SK-N-SH (cell line): Measurements from ENCODE around the gene FRAT2. TPM values are rescaled to one million over a fixed set of nuclear protein-coding genes. Genes with fewer than 3 reads are reported as not detected.

Source experiments
- CTCF ChIA-PET: fragments of 300-600, 350-600 bp; formaldehyde crosslinking; extraction: SDS; loops from one replicate; lab custom pipeline; 2021; lab: Yijun Ruan, JAX
- POLR2A ChIA-PET: fragments of 350-600 bp; sonication (Branson Sonifier 250); formaldehyde crosslinking; extraction: SDS; loops from one replicate; lab custom pipeline; 2020; ENCODE audit warnings: antibody characterized with exemption, inconsistent platforms; lab: Yijun Ruan, JAX
- DNase-seq: peaks from one replicate; pipeline ENCODE4 v3.0.0; 2012
- H2AFZ ChIP-seq: fragments of 200-600 bp; sonication (generic); 2 replicates; pipeline ENCODE4 v1.8.1; 2016; ENCODE audit warnings: antibody characterized with exemption, mild to moderate bottlenecking, low read depth
- H3F3A ChIP-seq: fragments of 200-600 bp; sonication (generic); replicated peaks from 2 replicates; pipeline ENCODE3; 2016; ENCODE audit warnings: antibody characterized with exemption, mild to moderate bottlenecking; ENCODE audit not compliant: insufficient read depth
- H3K27ac ChIP-seq, 2 experiments: fragments of 200-500 bp in 1 of 2; fragments of 200-600 bp in 1 of 2; sonication (Bioruptor generic) in 1 of 2; sonication (generic), shearing (Covaris generic) in 1 of 2; 2 replicates each; pipeline versions ENCODE4 v1.5.1 to v1.6.1; 2014 to 2016; ENCODE audit warnings: low read depth in 2 of 2, inconsistent platforms in 1 of 2, low read length in 1 of 2, mild to moderate bottlenecking in 1 of 2, mixed read lengths in 1 of 2
- H3K27me3 ChIP-seq: fragments of 200-600 bp; sonication (generic), shearing (Covaris generic); 2 replicates; pipeline ENCODE4 v1.6.1; 2016; ENCODE audit warnings: mixed run types; ENCODE audit not compliant: insufficient read depth
- H3K36me3 ChIP-seq, 2 experiments: fragments of 200-500 bp in 1 of 2; fragments of 200-600 bp in 1 of 2; sonication (Bioruptor generic) in 1 of 2; sonication (generic) in 1 of 2; replicated peaks in 1 of 2; 2 replicates each; pipeline versions ENCODE3 to v1.5.1; 2014 to 2016; ENCODE audit warnings: low read length in 1 of 2, mild to moderate bottlenecking in 1 of 2; ENCODE audit not compliant: insufficient read depth in 2 of 2, control insufficient read depth in 1 of 2
- H3K4me1 ChIP-seq, 2 experiments: fragments of 200-500 bp in 1 of 2; fragments of 200-600 bp in 1 of 2; sonication (Bioruptor generic) in 1 of 2; sonication (generic), shearing (Covaris generic) in 1 of 2; 2 replicates each; pipeline versions ENCODE4 v1.5.1 to v1.6.1; 2014 to 2016; ENCODE audit warnings: low read depth in 1 of 2, low read length in 1 of 2, mixed run types in 1 of 2; ENCODE audit not compliant: insufficient read depth in 2 of 2, control insufficient read depth in 1 of 2
- H3K4me2 ChIP-seq: fragments of 200-600 bp; sonication (generic), shearing (Covaris generic); 2 replicates; pipeline ENCODE4 v1.6.1; 2017; ENCODE audit warnings: mixed run types
- H3K4me3 ChIP-seq, 2 experiments: fragments of 200-500 bp in 1 of 2; fragments of 200-600 bp in 1 of 2; sonication (Bioruptor generic) in 1 of 2; sonication (generic), shearing (Covaris generic) in 1 of 2; 2 replicates each; pipeline versions ENCODE4 v1.5.1 to v1.8.1; 2014 to 2016; ENCODE audit warnings: low read depth in 2 of 2, inconsistent platforms in 1 of 2, low read length in 1 of 2, mild to moderate bottlenecking in 1 of 2, mixed read lengths in 1 of 2, moderate library complexity in 1 of 2
- H3K79me2 ChIP-seq: fragments of 200-600 bp; sonication (generic); 2 replicates; pipeline ENCODE4 v1.8.1; 2017; ENCODE audit warnings: mild to moderate bottlenecking; ENCODE audit not compliant: insufficient read depth
- H3K9ac ChIP-seq: fragments of 200-600 bp; sonication (generic); 2 replicates; pipeline ENCODE4 v1.6.1; 2017; ENCODE audit warnings: mixed run types
- H3K9me2 ChIP-seq: fragments of 200-600 bp; sonication (generic); 2 replicates; pipeline ENCODE4 v1.6.1; 2017; ENCODE audit warnings: mixed run types
- H3K9me3 ChIP-seq: fragments of 200-600 bp; sonication (generic); 2 replicates; pipeline ENCODE4 v1.6.1; 2017; ENCODE audit warnings: mixed run types, mild to moderate bottlenecking, moderate library complexity
- H4K20me1 ChIP-seq: fragments of 200-600 bp; sonication (generic); 2 replicates; pipeline ENCODE4 v1.6.1; 2017; ENCODE audit warnings: mild to moderate bottlenecking, mixed run types; ENCODE audit not compliant: insufficient read depth
- FOXM1 ChIP-seq: IDR thresholded peaks from 2 replicates; pipeline ENCODE4 v1.4.0; 2012; ENCODE audit warnings: low read depth, mild to moderate bottlenecking
- MEF2A ChIP-seq: IDR thresholded peaks from 2 replicates; pipeline ENCODE4 v1.4.0; 2012; ENCODE audit warnings: low read depth, borderline replicate concordance
- MXI1 ChIP-seq: IDR thresholded peaks from 2 replicates; pipeline ENCODE4 v1.6.1; 2012; ENCODE audit warnings: mild to moderate bottlenecking, low read depth, low read length, improper control_type of control experiment
- NFIC ChIP-seq: IDR thresholded peaks from 2 replicates; pipeline ENCODE4 v1.4.0; 2012; ENCODE audit warnings: borderline replicate concordance
- PBX3 ChIP-seq: IDR thresholded peaks from 2 replicates; pipeline ENCODE4; 2012
- RCOR1 ChIP-seq: fragments of 150-350 bp; IDR thresholded peaks from 2 replicates; pipeline ENCODE4 v1.6.1; 2017; ENCODE audit warnings: antibody characterized with exemption, low read length
- RXRA ChIP-seq: IDR thresholded peaks from 2 replicates; pipeline ENCODE4 v1.4.0; 2012; ENCODE audit warnings: low read depth, mild to moderate bottlenecking, borderline replicate concordance
- TAF1 ChIP-seq: IDR thresholded peaks from 2 replicates; pipeline ENCODE4 v1.6.1; 2012; ENCODE audit warnings: low read depth, mild to moderate bottlenecking, low read length, moderate library complexity, borderline replicate concordance
- USF2 ChIP-seq: fragments of 150-350 bp; IDR thresholded peaks from 2 replicates; pipeline ENCODE4 v1.6.1; 2017; ENCODE audit warnings: antibody characterized with exemption, low read length, low read depth, borderline replicate concordance
- YY1 ChIP-seq: IDR thresholded peaks from 2 replicates; pipeline ENCODE4 v1.4.0; 2012; ENCODE audit warnings: low read depth, mild to moderate bottlenecking
- WGBS: methylation state at CpG from one replicate; pipeline ENCODE4 v1.1.6; 2017; ENCODE audit warnings: low lambda C conversion rate; 5-methylcytosine and 5-hydroxymethylcytosine counted together
- polyA plus RNA-seq, 3 experiments: library from polyadenylated mRNA; depleted of rRNA; stranded (reverse); fragments of >200 nt; gene quantifications; 2 replicates each; pipeline ENCODE4 v1.2.3, GENCODE V29; 2012
- TF ChIP-seq, protein P1 (sequence below): fragments of 200-600 bp; sonication (generic); IDR thresholded peaks from 2 replicates; pipeline ENCODE4 v1.6.1; 2017; ENCODE audit warnings: antibody characterized with exemption, mild to moderate bottlenecking, moderate library complexity
- TF ChIP-seq, protein P2 (sequence below): fragments of 150-350 bp; IDR thresholded peaks from 2 replicates; pipeline ENCODE4 v1.6.1; 2016; ENCODE audit warnings: mild to moderate bottlenecking, low read depth, low read length
- TF ChIP-seq, protein P3 (sequence below): IDR thresholded peaks from 2 replicates; pipeline ENCODE4 v1.4.0; 2012; ENCODE audit warnings: low read depth

Gene FRAT2
- polyA plus RNA-seq, 1 of the 3 experiments (the other 2 are of a cell fraction), result 2.4 TPM

DNA sequence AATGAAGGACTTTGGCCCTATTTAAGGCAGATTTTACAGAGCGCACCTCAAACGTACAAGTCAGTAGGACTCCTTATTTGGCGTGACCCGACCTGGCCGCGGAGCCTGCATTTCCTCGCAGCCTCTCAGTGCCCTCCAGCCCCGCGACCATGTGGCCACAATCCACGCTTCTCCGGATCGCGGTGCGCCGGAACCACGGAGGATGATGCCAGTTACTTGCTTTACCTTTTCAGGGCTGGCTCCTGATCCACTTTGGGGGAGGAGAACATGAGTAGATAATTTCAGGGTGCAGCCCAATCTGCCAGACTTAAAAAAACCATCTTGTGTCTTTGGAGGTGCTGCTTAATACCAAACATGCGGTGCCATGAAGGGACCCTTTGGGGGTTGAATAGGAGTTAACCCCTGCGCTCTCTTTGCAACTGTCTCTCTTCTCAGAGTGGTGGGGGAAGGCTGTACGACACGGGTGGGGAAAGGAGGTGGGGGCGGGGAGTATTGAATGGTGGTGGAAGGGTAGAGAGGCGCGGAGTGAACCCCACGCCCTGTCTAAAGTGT lies 14.0 kb downstream of the FRAT2 start:
- ChIA-PET CTCF (interaction anchor here (0.9 to 2.2 kb wide), 6 partner anchors 8 to 42 kb away, joined by 4 to 15 read pairs (median 8); partner anchors contain the start of genes ARHGAP19 and FRAT2), POLR2A (interaction anchor here (1.3 to 2.0 kb wide), 3 partner anchors 12 to 80 kb away, joined by 5 to 11 read pairs (median 7); partner anchors contain the start of genes ARHGAP19 and RRP12)
- Histone ChIP-seq H3K9me3 (no peaks in the 10 kb centered on the region), H3K9me2 (no peaks in the 10 kb centered on the region), H2AFZ (0 out of 2 replicates have a peak overlapping the region, but pooled peaks have one; percentile 53), H3K79me2 (no peaks in the 10 kb centered on the region), H3K27ac (no peak overlapping the region), H4K20me1 (no peaks in the 10 kb centered on the region), H3K4me2 (peak overlapping the region; percentile 85), H3K9ac (no peak overlapping the region), H3K36me3 (no peaks in the 10 kb centered on the region), H3F3A (peaks cover 5% of the 10 kb centered on the region), H3K4me1 (peaks cover 0 to 5% of the 10 kb centered on the region in 2 experiments; a peak in 1 of 4 replicates), H3K4me3 (0 out of 4 replicates have a peak overlapping the region, but pooled peaks of 1 of the 2 experiments have one; percentile 82), H3K27me3 (no peaks in the 10 kb centered on the region)
- TF ChIP-seq YY1 (no peak), TAF1 (no peak), USF2 (no peak), RXRA (no peak), MEF2A (no peak), NFIC (no peak), RCOR1 (no peak), MXI1 (no peak), PBX3 (no peak), FOXM1 (no peak)
- TF ChIP-seq, protein P1, sequence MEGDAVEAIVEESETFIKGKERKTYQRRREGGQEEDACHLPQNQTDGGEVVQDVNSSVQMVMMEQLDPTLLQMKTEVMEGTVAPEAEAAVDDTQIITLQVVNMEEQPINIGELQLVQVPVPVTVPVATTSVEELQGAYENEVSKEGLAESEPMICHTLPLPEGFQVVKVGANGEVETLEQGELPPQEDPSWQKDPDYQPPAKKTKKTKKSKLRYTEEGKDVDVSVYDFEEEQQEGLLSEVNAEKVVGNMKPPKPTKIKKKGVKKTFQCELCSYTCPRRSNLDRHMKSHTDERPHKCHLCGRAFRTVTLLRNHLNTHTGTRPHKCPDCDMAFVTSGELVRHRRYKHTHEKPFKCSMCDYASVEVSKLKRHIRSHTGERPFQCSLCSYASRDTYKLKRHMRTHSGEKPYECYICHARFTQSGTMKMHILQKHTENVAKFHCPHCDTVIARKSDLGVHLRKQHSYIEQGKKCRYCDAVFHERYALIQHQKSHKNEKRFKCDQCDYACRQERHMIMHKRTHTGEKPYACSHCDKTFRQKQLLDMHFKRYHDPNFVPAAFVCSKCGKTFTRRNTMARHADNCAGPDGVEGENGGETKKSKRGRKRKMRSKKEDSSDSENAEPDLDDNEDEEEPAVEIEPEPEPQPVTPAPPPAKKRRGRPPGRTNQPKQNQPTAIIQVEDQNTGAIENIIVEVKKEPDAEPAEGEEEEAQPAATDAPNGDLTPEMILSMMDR, result no peak
- TF ChIP-seq, protein P2, sequence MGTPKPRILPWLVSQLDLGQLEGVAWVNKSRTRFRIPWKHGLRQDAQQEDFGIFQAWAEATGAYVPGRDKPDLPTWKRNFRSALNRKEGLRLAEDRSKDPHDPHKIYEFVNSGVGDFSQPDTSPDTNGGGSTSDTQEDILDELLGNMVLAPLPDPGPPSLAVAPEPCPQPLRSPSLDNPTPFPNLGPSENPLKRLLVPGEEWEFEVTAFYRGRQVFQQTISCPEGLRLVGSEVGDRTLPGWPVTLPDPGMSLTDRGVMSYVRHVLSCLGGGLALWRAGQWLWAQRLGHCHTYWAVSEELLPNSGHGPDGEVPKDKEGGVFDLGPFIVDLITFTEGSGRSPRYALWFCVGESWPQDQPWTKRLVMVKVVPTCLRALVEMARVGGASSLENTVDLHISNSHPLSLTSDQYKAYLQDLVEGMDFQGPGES, result no peak
- TF ChIP-seq, protein P3, sequence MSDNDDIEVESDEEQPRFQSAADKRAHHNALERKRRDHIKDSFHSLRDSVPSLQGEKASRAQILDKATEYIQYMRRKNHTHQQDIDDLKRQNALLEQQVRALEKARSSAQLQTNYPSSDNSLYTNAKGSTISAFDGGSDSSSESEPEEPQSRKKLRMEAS, result no peak
- 88% methylated on average over 22 of the region's 24 CpGs for whole genome bisulfite sequencing
- DNase-seq, result peak; percentile 27
